Lower leg skin (tissue), 4 donors: ENCODE results near the gene TCTN1. TPM values are rescaled to one million over a fixed set of nuclear protein-coding genes. Genes with fewer than 3 reads are reported as not detected.
"Not testable (repeated sequence)": the region's sequence is repeated elsewhere in the genome, so short reads cannot be mapped to it uniquely, and the experiment has no call there.

Experiments used
- DNase-seq, 2 donors: peaks; one replicate each; pipeline ENCODE4 v3.0.0-alpha.2; 2019; ENCODE audit warnings: low spot score in 2 of 2
- H3K4me3 ChIP-seq: fragments of 200-600 bp; sonication (generic); 2 replicates; pipeline ENCODE4 v1.5.1; 2017; ENCODE audit warnings: mild to moderate bottlenecking, low read depth; ENCODE audit not compliant: poor library complexity, severe bottlenecking
- POLR2A ChIP-seq, 2 donors: fragments of 450-650 bp; IDR thresholded peaks; one replicate each; pipeline ENCODE4 v1.6.1; 2016 to 2017; ENCODE audit warnings: antibody characterized with exemption in 2 of 2, mild to moderate bottlenecking in 1 of 2, moderate library complexity in 1 of 2
- WGBS, 2 donors: methylation state at CpG; one replicate each; pipeline ENCODE4 v1.1.5; 2018; 5-methylcytosine and 5-hydroxymethylcytosine counted together
- intact Hi-C: fragments of 100-400 bp; cut with DNase I; formaldehyde crosslinking; loops from one replicate; pipeline ENCODE4 v1.15.0; 2023; ENCODE audit warnings: low total_unique reads
- total RNA-seq, 4 donors: library from RNA; depleted of rRNA; stranded (reverse); fragments of >200 nt; gene quantifications; one replicate each; pipeline ENCODE4 v1.1.0, GENCODE V29; 2016
- TF ChIP-seq, protein P1 (sequence below), 3 donors: fragments of 450-650 bp; IDR thresholded peaks; one replicate each; pipeline ENCODE4 v1.5.1; 2016; ENCODE audit warnings: antibody characterized with exemption in 3 of 3, mild to moderate bottlenecking in 3 of 3, moderate library complexity in 2 of 3

The TCTN1 gene
- total RNA-seq, 4 donors from 2014 or later = 18.6 to 44.8 (median 24.7) TPM

DNA sequence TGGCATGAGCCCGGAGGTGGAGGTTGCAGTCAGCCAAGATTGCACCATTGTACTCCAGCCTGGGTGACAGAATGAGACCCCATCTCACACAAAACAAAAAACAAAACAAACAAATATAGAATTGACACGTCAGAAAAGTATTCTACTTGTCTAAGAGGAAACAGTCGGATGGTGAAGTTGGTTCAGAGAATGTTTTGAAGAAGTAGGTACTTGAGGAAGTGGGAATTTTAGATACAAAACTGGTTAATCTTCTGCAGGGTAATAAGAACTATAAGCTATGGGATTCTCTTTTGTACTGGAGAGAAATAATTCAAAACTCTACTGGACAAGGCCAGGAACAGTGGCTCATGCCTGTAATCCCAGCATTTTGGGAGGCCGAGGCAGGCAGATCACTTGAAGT lies 14.6 kb upstream of the TCTN1 start:
- WGBS, 2 donors = 78 to 85% methylated on average over 4 of the region's 4 CpGs
- intact Hi-C loops = loop anchor here (5.0 kb wide), 1 partner anchor 87 kb away; no protein-coding TSS in a partner anchor
- TF ChIP-seq POLR2A (IDR thresholded peaks at IDR 0.05) = no peak
- TF ChIP-seq, protein P1, sequence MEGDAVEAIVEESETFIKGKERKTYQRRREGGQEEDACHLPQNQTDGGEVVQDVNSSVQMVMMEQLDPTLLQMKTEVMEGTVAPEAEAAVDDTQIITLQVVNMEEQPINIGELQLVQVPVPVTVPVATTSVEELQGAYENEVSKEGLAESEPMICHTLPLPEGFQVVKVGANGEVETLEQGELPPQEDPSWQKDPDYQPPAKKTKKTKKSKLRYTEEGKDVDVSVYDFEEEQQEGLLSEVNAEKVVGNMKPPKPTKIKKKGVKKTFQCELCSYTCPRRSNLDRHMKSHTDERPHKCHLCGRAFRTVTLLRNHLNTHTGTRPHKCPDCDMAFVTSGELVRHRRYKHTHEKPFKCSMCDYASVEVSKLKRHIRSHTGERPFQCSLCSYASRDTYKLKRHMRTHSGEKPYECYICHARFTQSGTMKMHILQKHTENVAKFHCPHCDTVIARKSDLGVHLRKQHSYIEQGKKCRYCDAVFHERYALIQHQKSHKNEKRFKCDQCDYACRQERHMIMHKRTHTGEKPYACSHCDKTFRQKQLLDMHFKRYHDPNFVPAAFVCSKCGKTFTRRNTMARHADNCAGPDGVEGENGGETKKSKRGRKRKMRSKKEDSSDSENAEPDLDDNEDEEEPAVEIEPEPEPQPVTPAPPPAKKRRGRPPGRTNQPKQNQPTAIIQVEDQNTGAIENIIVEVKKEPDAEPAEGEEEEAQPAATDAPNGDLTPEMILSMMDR (IDR thresholded peaks at IDR 0.05) = no peak
- H3K4me3 ChIP-seq = no peak overlapping the region
- no peak for DNase-seq

DNA sequence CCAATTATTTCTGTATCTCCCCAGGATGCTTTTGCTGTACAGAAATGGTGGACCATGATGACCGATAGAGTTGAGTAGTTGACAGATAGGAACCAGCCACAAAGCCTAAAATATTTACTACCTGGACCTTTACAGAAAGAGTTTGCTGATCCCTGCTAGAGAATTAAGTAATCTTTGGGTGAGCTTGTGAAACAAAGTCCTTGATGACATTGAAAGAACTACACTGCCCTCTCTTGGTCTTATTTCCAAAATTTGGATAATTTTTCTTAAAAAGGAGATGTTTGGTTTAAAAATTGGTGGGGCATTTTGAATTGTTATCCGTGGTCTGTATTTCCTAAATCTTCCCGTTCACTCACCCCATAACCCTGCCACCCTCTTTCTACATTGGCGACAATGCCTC lies 13.7 kb upstream of the TCTN1 start:
- intact Hi-C loops = loop anchor here (10.0 kb wide), 1 partner anchor 135 kb away; the partner anchor contains the start of genes FAM216A and GPN3
- no peak overlapping the region for H3K4me3 ChIP-seq
- no peak for TF ChIP-seq POLR2A (IDR thresholded peaks at IDR 0.05)
- TF ChIP-seq, protein P1 (IDR thresholded peaks at IDR 0.05) = no peak
- WGBS, 2 donors = 34% methylated on average over 4 of the region's 4 CpGs
- DNase-seq = no peak

DNA sequence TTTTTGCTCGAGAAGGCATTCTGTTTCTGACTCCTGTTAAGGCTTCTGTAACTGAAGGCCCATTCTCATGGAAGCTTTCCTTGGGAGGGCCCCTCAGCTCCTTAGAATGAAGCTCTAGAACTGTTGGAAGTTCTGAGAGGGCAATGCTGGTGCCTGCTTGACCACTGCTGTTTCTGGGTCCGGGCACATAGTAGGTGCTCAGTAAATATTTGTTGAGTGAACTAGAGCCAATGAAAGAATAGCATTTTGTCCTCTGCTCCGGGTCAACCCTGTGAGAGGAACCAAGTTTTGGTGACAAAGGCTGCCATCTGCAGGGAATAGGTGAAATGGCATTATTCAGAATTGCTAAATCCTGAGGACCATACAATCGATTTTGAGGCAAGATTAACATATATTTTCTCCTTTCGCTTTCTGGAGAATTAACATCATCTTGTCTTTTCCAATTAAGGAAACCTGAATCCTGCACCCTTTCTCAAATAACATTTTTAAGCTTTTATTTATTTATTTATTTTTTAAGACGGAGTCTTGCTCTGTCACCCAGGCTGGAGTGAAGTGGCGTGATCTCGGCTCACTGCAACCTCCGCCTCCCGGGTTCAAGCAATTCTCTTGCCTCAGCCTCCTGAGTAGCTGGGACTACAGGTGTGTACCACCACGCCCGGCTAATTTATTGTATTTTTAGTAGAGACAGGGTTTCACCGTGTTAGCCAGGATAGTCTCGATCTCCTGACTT lies 11.7 kb upstream of the TCTN1 start:
- DNase-seq, H3K4me3 ChIP-seq: not testable (repeated sequence)
- intact Hi-C loops = loop anchor here (10.0 kb wide), 1 partner anchor 137 kb away; the partner anchor contains the start of genes FAM216A and GPN3
- 57 to 59% methylated on average over 14 of the region's 14 CpGs for WGBS, 2 donors
- TF ChIP-seq, protein P1 (IDR thresholded peaks at IDR 0.05) = peak in 1 of 3 donors; percentile 64

DNA sequence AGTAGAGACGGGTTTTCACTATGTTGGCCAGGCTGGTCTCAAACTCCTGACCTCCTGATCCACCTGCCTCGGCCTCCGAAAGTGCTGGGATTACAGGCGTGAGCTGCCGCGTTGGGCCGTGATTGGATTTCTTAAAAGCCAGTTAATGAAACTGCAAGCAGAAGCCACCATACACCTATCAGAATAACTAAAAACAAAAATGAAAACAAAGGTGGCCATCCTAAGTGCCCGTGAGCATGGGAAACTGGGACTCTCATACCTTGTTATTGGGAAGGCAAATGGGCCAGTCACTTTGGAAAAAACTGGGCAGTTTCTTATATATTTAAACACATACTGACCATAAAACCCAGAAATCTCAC lies 7.7 kb upstream of the TCTN1 start:
- no peak for DNase-seq
- TF ChIP-seq, protein P1 (IDR thresholded peaks at IDR 0.05) = no peak
- no peak for TF ChIP-seq POLR2A (IDR thresholded peaks at IDR 0.05)
- 85 to 89% methylated on average over 8 of the region's 8 CpGs for WGBS, 2 donors
- H3K4me3 ChIP-seq = no peak overlapping the region
- intact Hi-C loops = loop anchor here (10.0 kb wide), 1 partner anchor 141 kb away; the partner anchor contains the start of genes FAM216A and GPN3

DNA sequence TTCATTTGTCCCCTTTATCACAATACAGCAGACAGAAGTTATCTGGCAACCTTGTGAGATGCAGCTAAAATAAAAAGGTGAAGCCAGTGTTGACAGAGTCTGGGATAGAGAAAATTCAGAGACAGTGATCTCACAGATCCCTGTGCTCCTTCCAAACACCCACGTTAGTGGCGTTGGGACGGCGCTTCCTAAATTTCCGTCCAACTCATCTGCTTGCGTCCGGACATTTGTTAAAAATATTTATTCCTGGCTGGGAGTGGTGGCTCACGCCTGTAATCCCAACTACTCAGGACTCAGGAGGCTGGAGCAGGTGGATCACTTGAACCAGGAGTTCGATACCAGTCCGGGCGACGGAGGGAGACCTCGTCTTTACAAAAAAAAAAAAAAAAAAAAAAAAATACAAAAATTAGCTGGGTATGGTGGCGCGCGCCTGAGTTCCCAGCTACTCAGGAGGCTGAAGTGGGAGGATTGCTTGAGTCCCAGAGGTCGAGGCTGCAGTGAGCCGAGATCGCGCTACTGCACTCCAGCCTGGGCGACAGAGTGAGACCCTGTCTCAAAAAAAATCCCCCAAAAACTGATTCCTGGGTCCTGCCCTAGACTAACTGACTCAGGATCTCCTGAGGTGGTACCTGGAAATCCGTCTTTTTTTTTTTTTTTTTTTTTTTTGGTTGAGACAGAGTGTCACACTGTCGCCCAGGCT lies 708 bp upstream of the TCTN1 start:
- intact Hi-C loops = no loop called here

More for the DNA sequence above, 708 bp upstream of the TCTN1 start:
- WGBS, 2 donors = 63 to 75% methylated on average over 23 of the region's 23 CpGs
- TF ChIP-seq, protein P1 (IDR thresholded peaks at IDR 0.05) = no peak
- no peak for TF ChIP-seq POLR2A (IDR thresholded peaks at IDR 0.05)
- no peak for DNase-seq
- peak overlapping the region; percentile 67 for H3K4me3 ChIP-seq
